Temporal lobe (tissue), 2 donors: ENCODE measurements around the gene ATG2A. TPM values are rescaled to one million over a fixed set of nuclear protein-coding genes. Genes with fewer than 3 reads are reported as not detected.

Experiments used
- small RNA-seq: library from RNA; depleted of rRNA; stranded (forward); fragments of <200 nt; gene quantifications from one replicate; pipeline ENCODE3, GENCODE V24; 2014; ENCODE audit warnings: low replicate concordance
- total RNA-seq: library from RNA; depleted of rRNA; stranded (reverse); fragments of >200 nt; gene quantifications from one replicate; pipeline ENCODE4 v1.2.3, GENCODE V29; 2014

The ATG2A gene
- total RNA-seq, 1 donor from 2014 or later: 5.7 TPM

Small RNA genes lying within 50 kb of the gene (small RNA-seq; reads per million reads assigned to genes)
- gene MIR6749 (not detected), gene MIR6750 (not detected)

Other genes with a start within 250 kb of the ATG2A start
- gene NRXN2, start 194.0 kb downstream of the ATG2A start, total RNA-seq: 157 TPM
- 22.9 TPM for gene RASGRP2, start 173.1 kb downstream of the ATG2A start, total RNA-seq
- gene PYGM, start 157.2 kb downstream of the ATG2A start, total RNA-seq: 1.5 TPM
- gene SF1, start 138.7 kb downstream of the ATG2A start, total RNA-seq: 93.2 TPM
- 7.4 TPM for gene MAP4K2, start 114.0 kb downstream of the ATG2A start, total RNA-seq
- gene MEN1, start 106.7 kb downstream of the ATG2A start, total RNA-seq: 15.0 TPM
- gene CDC42BPG, start 72.6 kb downstream of the ATG2A start, total RNA-seq: 0.25 TPM
- 17.7 TPM for gene EHD1, start 38.6 kb downstream of the ATG2A start, total RNA-seq
- 26.6 TPM for gene PPP2R5B, start 7.5 kb upstream of the ATG2A start, total RNA-seq
- not detected for gene GPHA2, start 18.7 kb upstream of the ATG2A start, total RNA-seq
- gene MAJIN, start 54.9 kb upstream of the ATG2A start, total RNA-seq: not detected
- not detected for gene BATF2, start 79.8 kb upstream of the ATG2A start, total RNA-seq
- 47.0 TPM for gene ARL2, start 97.0 kb upstream of the ATG2A start, total RNA-seq
- gene SNX15, start 110.2 kb upstream of the ATG2A start, total RNA-seq: 11.8 TPM
- 3.0 TPM for gene SAC3D1, start 124.0 kb upstream of the ATG2A start, total RNA-seq
- 1.5 TPM for gene NAALADL1, start 141.3 kb upstream of the ATG2A start, total RNA-seq
- gene CDCA5, start 166.8 kb upstream of the ATG2A start, total RNA-seq: 2.0 TPM
- 14.0 TPM for gene ZFPL1, start 167.0 kb upstream of the ATG2A start, total RNA-seq
- gene VPS51, start 179.0 kb upstream of the ATG2A start, total RNA-seq: 161 TPM
- 34.7 TPM for gene TM7SF2, start 194.7 kb upstream of the ATG2A start, total RNA-seq
- gene ZNHIT2, start 200.5 kb upstream of the ATG2A start, total RNA-seq: 2.5 TPM
- gene FAU, start 204.9 kb upstream of the ATG2A start, total RNA-seq: 217 TPM
- gene MRPL49, start 205.1 kb upstream of the ATG2A start, total RNA-seq: 27.0 TPM
- gene SYVN1, start 217.3 kb upstream of the ATG2A start, total RNA-seq: 7.4 TPM